HCT116 (cell line): Measurements from ENCODE around the gene PLSCR4. TPM values are rescaled to one million over a fixed set of nuclear protein-coding genes. Genes with fewer than 3 reads are reported as not detected.
"Not testable (repeated sequence)": the region's sequence is repeated elsewhere in the genome, so short reads cannot be mapped to it uniquely, and the experiment has no call there.

Experiments
- ATAC-seq: fragments of 200-7000 bp; cut with Tn5 transposase; 2 replicates; pipeline ENCODE4 v1.9.1; 2020; ENCODE audit warnings: mild to moderate bottlenecking, moderate library complexity
- BruUV-seq: library from RNA; stranded (reverse); fragments of 400-500 nt; replicated peaks from 2 replicates; lab custom pipeline; 2021; lab: Mats Ljungman, UMichigan
- CTCF ChIA-PET: fragments of 300-600 bp; sonication (Branson Sonifier 250); formaldehyde crosslinking; loops from one replicate; lab custom pipeline; 2021; ENCODE audit warnings: antibody characterized with exemption; lab: Charles Lee
- POLR2A ChIA-PET: fragments of 300-600, 350-600 bp; sonication (Branson Sonifier 250); formaldehyde crosslinking; loops from one replicate; lab custom pipeline; 2021; ENCODE audit warnings: antibody characterized with exemption; lab: Charles Lee
- RAD21 ChIA-PET, 2 experiments: fragments of 300-600 bp; sonication (Branson Sonifier 250); formaldehyde crosslinking; loops; one replicate each; lab custom pipeline; 2023; ENCODE audit warnings: low total read pairs in 2 of 2; ENCODE audit not compliant: uncharacterized antibody in 2 of 2, unreplicated experiment in 2 of 2, low non-redundant PET in 1 of 2; lab: Charles Lee
- DNase-seq: peaks from one replicate; pipeline ENCODE4 v3.0.0-alpha.2; 2010; ENCODE audit warnings: low read depth, low spot score
- H2AFZ ChIP-seq: fragments of 200-600 bp; shearing (Covaris generic), sonication (generic); 2 replicates; pipeline ENCODE4 v1.6.1; 2017; ENCODE audit warnings: low read depth, mixed run types, mixed read lengths, antibody characterized with exemption, low read length; ENCODE audit not compliant: poor library complexity, severe bottlenecking
- H3K27ac ChIP-seq: 2 replicates; pipeline ENCODE4 v1.5.1; 2012; ENCODE audit warnings: low read depth, low read length
- H3K27me3 ChIP-seq: fragments of 200-600 bp; sonication (generic); 2 replicates; pipeline ENCODE4 v1.6.1; 2016; ENCODE audit warnings: mixed run types, low read length, mixed read lengths; ENCODE audit not compliant: insufficient read depth
- H3K36me3 ChIP-seq, 2 experiments: fragments of 200-500 bp in 1 of 2; fragments of 200-600 bp in 1 of 2; sonication (Bioruptor generic) in 1 of 2; sonication (generic) in 1 of 2; 2 replicates each; pipeline versions ENCODE4 v1.5.1 to v1.6.1; 2014 to 2016; ENCODE audit warnings: low read length in 2 of 2, inconsistent platforms in 1 of 2, mixed read lengths in 1 of 2, mixed run types in 1 of 2; ENCODE audit not compliant: insufficient read depth in 2 of 2, control insufficient read depth in 1 of 2
- H3K4me1 ChIP-seq, 2 experiments: fragments of 200-600 bp in 1 of 2; sonication (generic) in 1 of 2; 2 replicates each; pipeline versions ENCODE4 v1.5.1 to v1.6.1; 2012 to 2017; ENCODE audit warnings: low read length in 2 of 2, inconsistent platforms in 1 of 2, mild to moderate bottlenecking in 1 of 2, mixed read lengths in 1 of 2, mixed run types in 1 of 2, moderate library complexity in 1 of 2; ENCODE audit not compliant: insufficient read depth in 2 of 2, control insufficient read depth in 1 of 2
- H3K4me2 ChIP-seq: fragments of 200-600 bp; sonication (generic); 2 replicates; pipeline ENCODE4 v1.6.1; 2017; ENCODE audit warnings: mixed run types, low read length, mixed read lengths
- H3K4me3 ChIP-seq, 2 experiments: fragments of 200-600 bp in 1 of 2; sonication (generic) in 1 of 2; replicated peaks in 1 of 2; 2 replicates each; pipeline ENCODE4 v1.5.1; 2011 to 2016; ENCODE audit warnings: low read length in 2 of 2, control low read depth in 1 of 2, low read depth in 1 of 2, mild to moderate bottlenecking in 1 of 2, mixed read lengths in 1 of 2, mixed run types in 1 of 2
- H3K79me2 ChIP-seq: fragments of 200-600 bp; sonication (generic); 2 replicates; pipeline ENCODE4 v1.6.1; 2017; ENCODE audit warnings: mild to moderate bottlenecking, mixed run types, low read length, moderate library complexity, mixed read lengths; ENCODE audit not compliant: insufficient read depth
- H3K9ac ChIP-seq: fragments of 200-600 bp; sonication (generic); 2 replicates; pipeline ENCODE4 v1.6.1; 2016; ENCODE audit warnings: low read length, mixed read lengths
- H3K9me2 ChIP-seq: fragments of 200-600 bp; sonication (generic), shearing (Covaris generic); 2 replicates; pipeline ENCODE4 v1.6.1; 2017; ENCODE audit warnings: mixed run types, mild to moderate bottlenecking, moderate library complexity; ENCODE audit not compliant: insufficient read depth
- H3K9me3 ChIP-seq, 2 experiments: fragments of 200-500 bp in 1 of 2; fragments of 200-600 bp in 1 of 2; sonication (Bioruptor generic) in 1 of 2; sonication (generic) in 1 of 2; 2 replicates each; pipeline ENCODE4 v1.6.1; 2014 to 2017; ENCODE audit warnings: low read length in 2 of 2, mixed read lengths in 2 of 2, inconsistent platforms in 1 of 2, low read depth in 1 of 2, mild to moderate bottlenecking in 1 of 2, mixed run types in 1 of 2, moderate library complexity in 1 of 2; ENCODE audit not compliant: control insufficient read depth in 1 of 2, insufficient read depth in 1 of 2
- H4K20me1 ChIP-seq: fragments of 200-600 bp; sonication (generic), shearing (Covaris generic); 2 replicates; pipeline ENCODE4 v1.6.1; 2017; ENCODE audit warnings: mixed run types, mild to moderate bottlenecking, moderate library complexity; ENCODE audit not compliant: insufficient read depth
- ATF3 ChIP-seq: IDR thresholded peaks from 2 replicates; pipeline ENCODE4 v1.6.1; 2012
- CEBPB ChIP-seq: IDR thresholded peaks from 2 replicates; pipeline ENCODE4 v1.6.1; 2012; ENCODE audit warnings: low read depth
- CTCF ChIP-seq, 3 experiments: fragments of 200-600 bp in 1 of 3; sonication (generic) in 1 of 3; IDR thresholded peaks in 2 of 3; conservative IDR thresholded peaks in 1 of 3; 2 replicates each; pipeline ENCODE4 v1.5.1; 2012 to 2017; ENCODE audit warnings: low read depth in 2 of 3, low read length in 2 of 3, antibody characterized with exemption in 1 of 3, borderline replicate concordance in 1 of 3, control low read depth in 1 of 3, mild to moderate bottlenecking in 1 of 3, mixed read lengths in 1 of 3, mixed run types in 1 of 3, moderate library complexity in 1 of 3; ENCODE audit not compliant: insufficient read depth in 1 of 3
- EGR1 ChIP-seq: IDR thresholded peaks from 2 replicates; pipeline ENCODE4 v1.6.1; 2012; ENCODE audit warnings: low read depth
- EZH2 ChIP-seq: fragments of 200-600 bp; sonication (generic); IDR thresholded peaks from 2 replicates; pipeline ENCODE4 v1.6.1; 2017; ENCODE audit warnings: antibody characterized with exemption, mixed run types
- FOSL1 ChIP-seq: IDR thresholded peaks from 2 replicates; pipeline ENCODE4 v1.6.1; 2012; ENCODE audit warnings: low read depth
- JUND ChIP-seq: IDR thresholded peaks from 2 replicates; pipeline ENCODE4 v1.6.1; 2012
- POLR2A ChIP-seq: IDR thresholded peaks from 2 replicates; pipeline ENCODE4 v1.7.0; 2011; ENCODE audit warnings: borderline replicate concordance; ENCODE audit not compliant: insufficient read depth, insufficient read length; ENCODE audit errors: extremely low read depth
- RAD21 ChIP-seq: IDR thresholded peaks from 2 replicates; pipeline ENCODE4 v1.6.1; 2012; ENCODE audit warnings: low read depth, mild to moderate bottlenecking
- SIN3A ChIP-seq: IDR thresholded peaks from 2 replicates; pipeline ENCODE4 v1.6.1; 2012; ENCODE audit warnings: low read depth
- TCF7L2 ChIP-seq: IDR thresholded peaks from 2 replicates; pipeline ENCODE4 v1.7.0; 2011; ENCODE audit warnings: borderline replicate concordance, inconsistent platforms; ENCODE audit not compliant: insufficient read depth, insufficient read length; ENCODE audit errors: extremely low read depth
- YY1 ChIP-seq: IDR thresholded peaks from 2 replicates; pipeline ENCODE4 v1.6.1; 2011; ENCODE audit warnings: low read length, low read depth, moderate library complexity, mild to moderate bottlenecking; ENCODE audit not compliant: insufficient replicate concordance; ENCODE audit errors: extremely low read depth
- ZBTB33 ChIP-seq: IDR thresholded peaks from 2 replicates; pipeline ENCODE4 v1.6.1; 2011; ENCODE audit warnings: mild to moderate bottlenecking, low read length, moderate library complexity; ENCODE audit not compliant: insufficient replicate concordance; ENCODE audit errors: extremely low read depth
- ZFX ChIP-seq: fragments of 450-650 bp; IDR thresholded peaks from 2 replicates; pipeline ENCODE4 v1.6.1; 2017
- ZNF274 ChIP-seq: fragments of 200-500 bp; sonication (Bioruptor generic); IDR thresholded peaks from 2 replicates; pipeline ENCODE4 v1.6.1; 2014; ENCODE audit warnings: mild to moderate bottlenecking, low read depth, low read length, inconsistent platforms
- intact Hi-C: fragments of 100-400 bp; cut with micrococcal nuclease; formaldehyde crosslinking; loops from 2 replicates; pipeline ENCODE4 v1.10.0; 2022
- total RNA-seq: library from RNA; stranded (reverse); gene quantifications from one replicate; pipeline ENCODE4 v1.2.1, GENCODE V29; 2021; ENCODE audit not compliant: unreplicated experiment

PLSCR4 gene
- total RNA-seq, 1 experiment from 2014 or later: 4.1 TPM

- Histone ChIP-seq H3K9ac (no peak overlapping the region), H4K20me1 (no peaks in the 10 kb centered on the region), H3K36me3 (no peaks in the 10 kb centered on the region), H3K4me2 (no peak overlapping the region), H2AFZ (no peak overlapping the region), H3K27me3 (no peaks in the 10 kb centered on the region), H3K4me1 (no peaks in the 10 kb centered on the region), H3K27ac (no peak overlapping the region), H3K4me3 (no peak overlapping the region), H3K9me2 (no peaks in the 10 kb centered on the region), H3K9me3 (no peaks in the 10 kb centered on the region), H3K79me2 (no peaks in the 10 kb centered on the region)
- no peak for TF ChIP-seq TCF7L2
- TF ChIP-seq ATF3: no peak
- no peak for TF ChIP-seq ZFX
- TF ChIP-seq EGR1: no peak
- TF ChIP-seq POLR2A: no peak
- TF ChIP-seq SIN3A: no peak
- TF ChIP-seq EZH2: no peak
- TF ChIP-seq YY1: no peak
- no peak for TF ChIP-seq CEBPB
- TF ChIP-seq ZBTB33: no peak
- TF ChIP-seq JUND: no peak
- TF ChIP-seq ZNF274: no peak
- no peak for TF ChIP-seq CTCF (IDR thresholded peaks at IDR 0.05 in 2 of 3, conservative IDR thresholded peaks at IDR 0.05 in 1 of 3; ENCODE audit: borderline replicate concordance in 1 of 3, insufficient read depth in 1 of 3, low read depth in 2 of 3, low read length in 2 of 3)
- TF ChIP-seq FOSL1: no peak
- TF ChIP-seq RAD21: no peak
- DNase-seq (no peak), ATAC-seq (no peak)
- no TSS peak for BruUV-seq
- ChIA-PET CTCF (no interaction called here), POLR2A (no interaction called here), RAD21 (no interaction called here)
- intact Hi-C loops: no loop called here
Observed at GRCh38 chr3:146256851-146257486, 6.1 kb upstream of the PLSCR4 start.

GRCh38 chr3:146252445-146252844, 1.5 kb upstream of the PLSCR4 start:
- intact Hi-C loops, H3K27ac ChIP-seq, H4K20me1 ChIP-seq, DNase-seq, H3K4me1 ChIP-seq, H3K79me2 ChIP-seq, H3K4me3 ChIP-seq, H3K9me2 ChIP-seq, H3K9me3 ChIP-seq, H2AFZ ChIP-seq, POLR2A ChIA-PET, RAD21 ChIA-PET, ATAC-seq, H3K27me3 ChIP-seq, H3K9ac ChIP-seq, CTCF ChIA-PET, H3K36me3 ChIP-seq, H3K4me2 ChIP-seq, BruUV-seq: not testable (repeated sequence)
